NCI-H2029 treated with DMSO at 0.1 percent for 48 hours (cell line): Measurements from ENCODE around the gene AKAP7.
"Not testable (repeated sequence)": the region's sequence is repeated elsewhere in the genome, so short reads cannot be mapped to it uniquely, and the experiment has no call there.

Experiments used
- DNase-seq: peaks from one replicate; lab custom pipeline; 2025; lab: John Stamatoyannopoulos, UW

The AKAP7 gene

DNA sequence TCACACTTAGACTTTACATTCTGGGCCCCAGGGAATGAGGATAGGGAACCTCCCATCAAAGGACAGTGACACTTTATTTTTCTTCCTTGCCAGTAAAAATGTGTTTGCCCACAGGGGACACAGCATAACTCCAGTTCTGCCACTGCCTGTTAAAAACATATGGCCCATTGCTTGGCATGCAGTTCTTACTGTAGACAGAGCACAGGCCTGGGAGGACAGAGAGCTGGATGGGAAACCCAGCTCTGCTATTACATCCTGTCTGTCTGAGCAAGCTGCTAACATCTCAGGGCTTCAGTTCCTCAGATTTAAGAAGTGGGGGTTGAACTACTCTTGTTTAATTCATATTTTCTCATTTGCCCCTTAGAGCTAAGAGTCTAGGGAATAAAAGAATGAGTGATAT, 120.2 kb downstream of the AKAP7 start:
- DNase-seq = no peak

DNA sequence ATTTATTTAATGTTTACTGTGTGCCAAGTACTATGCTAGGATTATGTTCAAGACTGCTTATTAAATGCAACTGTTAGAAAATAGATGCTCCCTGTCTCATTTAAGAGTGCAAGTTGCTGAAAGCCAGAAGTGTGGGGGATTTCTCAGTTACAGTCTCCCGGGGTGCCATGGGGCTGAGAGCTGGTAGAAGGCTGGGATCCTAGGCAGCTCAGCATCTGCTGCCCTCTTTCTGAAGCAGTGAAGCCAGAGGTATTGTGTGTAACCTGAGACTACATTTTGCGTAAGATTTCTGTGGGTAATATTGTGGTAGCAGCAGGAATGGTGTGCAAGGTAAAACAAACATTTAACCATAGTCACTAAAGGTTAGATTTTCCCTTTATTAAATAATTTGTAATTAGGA, 120.6 kb downstream of the AKAP7 start:
- DNase-seq = no peak

DNA sequence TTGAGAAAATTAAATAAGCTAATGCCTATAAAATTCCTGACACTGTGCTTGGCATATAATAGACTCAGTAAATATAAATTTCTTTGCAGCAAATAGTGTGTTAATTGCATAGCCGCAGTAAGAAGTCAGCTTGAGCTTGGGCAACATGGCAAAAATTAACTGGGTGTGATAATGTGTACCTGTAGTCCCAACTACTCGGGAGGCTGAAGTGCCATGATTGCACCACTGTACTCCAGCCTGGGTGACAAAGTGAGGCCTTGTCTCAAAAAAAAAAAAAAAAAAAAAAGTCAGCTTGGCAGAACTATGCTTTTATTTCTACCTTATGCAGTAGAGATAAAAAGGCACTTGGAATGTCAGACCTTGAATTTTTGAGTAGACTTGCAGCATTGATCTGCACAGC, 121.8 kb downstream of the AKAP7 start:
- DNase-seq = no peak

DNA sequence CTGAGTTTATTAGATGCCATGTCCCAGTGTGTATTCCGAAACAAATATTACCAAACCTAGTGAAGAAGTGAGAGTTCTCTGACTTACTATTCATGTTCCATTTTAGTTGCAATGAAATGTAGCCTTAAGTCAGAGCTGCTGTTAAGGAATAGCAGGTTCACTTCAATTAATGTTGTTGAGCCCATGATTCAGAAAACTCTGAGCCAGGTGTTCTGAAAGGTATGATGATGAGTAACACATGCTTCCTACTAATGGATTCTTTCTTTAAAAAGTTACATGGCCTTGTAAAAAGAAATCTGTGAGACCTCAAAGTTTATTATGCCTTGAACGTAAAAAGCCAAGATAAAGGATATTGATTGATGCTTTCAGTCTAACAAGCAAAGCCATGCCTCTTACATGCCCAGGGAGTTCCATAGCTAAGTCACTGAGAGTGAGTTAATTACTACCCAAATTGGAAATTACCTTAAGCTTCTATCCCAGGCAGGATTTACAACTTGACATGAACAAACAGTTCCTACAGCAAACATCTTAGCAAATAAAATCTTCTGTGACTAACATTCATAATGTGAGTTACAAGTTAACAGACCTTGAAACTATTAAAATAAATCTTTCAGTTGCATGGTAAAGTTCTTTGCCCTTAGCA, 122.9 kb downstream of the AKAP7 start:
- DNase-seq = no peak

DNA sequence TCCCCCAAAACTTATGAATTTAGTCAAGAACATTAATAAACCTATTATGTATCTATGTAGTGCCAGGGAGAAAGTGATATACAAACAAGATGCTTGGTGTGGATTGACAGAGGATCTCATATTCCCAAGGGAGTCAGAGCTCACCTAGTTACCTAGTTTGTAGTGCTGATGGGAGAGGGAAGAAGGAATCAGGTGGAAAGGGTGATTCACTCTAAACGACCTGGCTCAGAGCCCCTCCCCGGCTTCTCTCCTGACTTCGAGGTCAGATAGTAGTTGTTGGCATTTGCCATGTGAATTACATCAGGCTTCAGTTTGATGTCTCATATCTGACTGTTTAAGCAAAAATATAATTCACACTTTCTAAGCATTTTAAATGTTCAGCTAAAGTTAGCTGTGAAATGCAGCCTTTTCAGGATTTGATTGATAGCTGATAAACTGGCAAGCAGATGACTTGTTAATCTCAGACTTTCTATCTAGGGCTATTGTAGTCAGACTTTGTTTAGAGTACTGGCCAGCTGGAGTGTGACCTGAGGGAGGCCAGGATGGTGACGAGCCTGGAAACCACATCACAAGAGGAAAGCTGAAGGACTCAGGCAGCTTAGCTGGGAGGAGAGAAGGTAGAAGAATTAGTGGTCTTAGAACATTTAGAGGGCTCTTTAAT, 123.7 kb downstream of the AKAP7 start:
- no peak for DNase-seq

DNA sequence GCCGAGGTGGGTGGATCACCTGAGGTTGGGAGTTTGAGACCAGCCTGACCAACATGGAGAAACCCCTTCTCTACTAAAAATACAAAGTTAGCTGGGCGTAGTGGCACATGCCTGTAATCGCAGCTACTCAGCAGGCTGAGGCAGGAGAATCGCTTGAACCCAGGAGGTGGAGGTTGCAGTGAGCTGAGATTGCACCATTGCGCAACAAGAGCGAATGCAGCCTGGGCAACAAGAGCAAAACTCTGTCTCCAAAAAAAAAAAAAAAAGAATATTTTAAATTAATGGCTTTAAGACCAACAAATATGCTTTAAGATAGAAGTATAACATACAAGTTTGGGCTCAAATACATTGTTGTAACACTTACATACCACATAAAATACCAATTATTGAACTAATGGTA, 125.7 kb downstream of the AKAP7 start:
- DNase-seq = not testable (repeated sequence)

DNA sequence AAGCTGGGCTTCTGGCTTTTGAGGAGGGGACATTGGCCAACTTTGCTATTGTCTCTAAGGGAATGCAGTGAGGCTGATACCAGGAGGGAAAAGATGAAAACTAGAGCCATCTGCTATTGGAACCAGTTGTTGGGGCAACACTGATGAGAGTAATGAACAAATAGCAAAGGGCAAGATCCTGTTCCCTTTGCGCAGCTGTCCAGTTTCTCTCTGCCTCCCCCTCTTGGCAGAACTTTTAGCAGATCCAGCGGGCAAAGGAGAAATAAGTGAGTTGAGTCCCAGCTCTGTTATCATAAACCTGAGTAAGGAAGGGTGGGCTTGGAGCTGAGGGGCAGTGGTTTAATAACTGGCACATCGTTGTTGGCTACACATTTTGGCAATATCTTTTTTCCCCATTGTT, 126.8 kb downstream of the AKAP7 start:
- no peak for DNase-seq

DNA sequence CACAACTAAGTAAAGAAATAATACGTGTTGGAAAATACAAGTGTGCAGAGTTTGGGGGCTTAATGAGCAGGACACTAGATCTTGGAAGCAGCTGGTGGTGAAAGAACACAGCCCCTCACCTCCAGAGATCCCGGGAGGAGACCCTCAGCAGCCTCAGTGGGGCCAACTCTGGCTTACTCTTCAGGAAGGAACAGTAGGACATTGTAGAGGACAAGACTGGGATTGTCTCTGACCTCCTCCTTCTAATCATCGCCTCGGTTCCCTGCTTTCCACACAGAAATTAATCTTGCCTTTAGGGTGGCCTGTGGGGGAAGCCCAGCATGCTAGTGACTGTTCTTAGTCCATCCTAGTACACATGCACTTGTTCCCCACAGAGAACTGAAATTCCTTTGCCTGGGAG, 130.7 kb downstream of the AKAP7 start:
- DNase-seq = no peak

DNA sequence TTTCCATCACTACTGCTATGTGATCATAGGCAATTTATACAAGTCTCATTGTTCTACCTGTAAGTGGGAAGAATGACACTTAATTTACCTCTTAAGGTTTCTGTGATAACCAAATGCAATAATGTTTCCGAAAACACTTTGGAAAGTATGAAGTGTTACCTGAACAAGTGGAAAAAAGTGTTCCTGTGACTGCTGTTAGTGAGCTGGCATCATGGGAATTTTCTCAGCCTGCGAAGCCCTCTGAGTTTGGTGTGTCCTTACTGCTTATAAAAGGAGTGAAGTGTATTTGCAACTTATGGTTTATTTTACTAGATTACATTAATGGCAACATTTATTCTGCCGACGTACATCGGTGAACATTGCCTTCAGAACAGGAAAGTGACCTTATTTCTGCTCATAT, 133.0 kb downstream of the AKAP7 start:
- DNase-seq = no peak

DNA sequence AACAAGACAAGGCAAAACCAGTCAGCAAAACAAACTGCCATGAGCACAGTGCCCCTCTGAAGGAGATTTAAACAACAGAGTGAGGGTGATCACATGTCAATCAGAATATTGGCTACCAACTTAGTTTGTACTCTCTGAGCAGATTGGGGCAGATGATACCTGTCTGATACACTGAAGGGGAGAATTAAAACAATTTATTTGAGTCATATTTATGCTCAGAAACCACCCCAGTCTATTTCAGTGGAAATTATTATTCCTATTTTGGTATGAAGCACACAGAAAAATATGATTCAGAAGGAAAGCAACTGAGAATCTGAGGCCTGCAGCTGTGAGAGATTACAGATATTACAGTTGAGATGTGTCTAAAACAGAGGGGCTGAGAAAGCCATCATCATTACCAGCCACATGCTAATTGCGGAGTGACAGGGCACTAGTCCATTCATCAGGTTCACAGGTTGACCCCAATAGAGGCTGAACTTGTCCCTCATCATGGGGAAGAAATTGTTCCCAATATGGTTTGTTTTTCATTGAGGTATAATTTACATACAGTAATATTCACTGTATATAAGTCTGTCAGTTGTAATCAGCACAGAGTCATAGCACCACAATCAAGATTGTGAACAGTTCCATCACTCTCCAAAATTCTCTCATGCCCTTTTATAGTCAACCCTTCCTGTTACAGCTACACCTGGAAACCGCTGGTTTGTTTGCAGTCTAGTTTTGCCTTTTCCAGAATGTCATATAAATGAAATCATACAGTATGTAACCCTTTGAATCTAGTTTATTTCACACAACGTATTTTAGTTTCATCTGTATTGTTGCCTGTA, 134.5 kb downstream of the AKAP7 start:
- no peak for DNase-seq

DNA sequence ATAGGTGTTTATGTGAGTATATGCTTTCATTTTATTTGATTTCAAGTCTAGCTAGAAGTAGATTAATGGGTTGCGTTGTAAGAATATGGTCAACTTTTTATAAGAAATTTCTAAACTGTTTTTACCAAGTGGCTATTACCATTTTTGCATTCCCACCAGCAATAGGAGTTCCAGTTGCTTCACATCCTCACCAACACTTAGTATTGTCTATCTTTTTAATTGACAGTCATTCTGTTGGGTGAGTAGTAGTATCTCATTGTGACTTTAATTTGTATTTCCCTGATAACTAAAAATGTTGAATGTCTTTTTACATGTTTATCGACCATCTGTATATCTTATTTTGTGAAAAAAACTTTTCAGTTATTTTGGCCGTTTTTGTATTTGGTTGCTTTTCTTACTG, 135.3 kb downstream of the AKAP7 start:
- DNase-seq = no peak

DNA sequence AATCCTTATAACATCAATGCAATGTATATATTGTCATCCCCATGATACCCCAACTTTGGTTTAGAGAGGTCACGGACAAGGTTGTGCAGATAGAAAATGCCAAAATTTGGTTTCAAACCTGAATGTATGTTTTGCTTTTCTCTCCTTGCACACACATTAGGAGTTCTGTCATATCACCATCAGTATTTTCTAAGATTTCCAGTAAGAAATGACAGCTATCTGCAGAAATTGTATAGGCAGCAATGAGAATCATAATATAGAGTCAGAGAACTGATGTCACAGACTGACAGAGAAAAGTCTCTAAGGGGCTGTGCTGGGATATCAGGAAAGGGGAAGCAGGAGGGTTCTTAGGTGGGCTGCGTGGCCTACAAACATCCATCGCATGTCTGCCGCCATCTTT, 140.0 kb downstream of the AKAP7 start:
- DNase-seq = no peak

DNA sequence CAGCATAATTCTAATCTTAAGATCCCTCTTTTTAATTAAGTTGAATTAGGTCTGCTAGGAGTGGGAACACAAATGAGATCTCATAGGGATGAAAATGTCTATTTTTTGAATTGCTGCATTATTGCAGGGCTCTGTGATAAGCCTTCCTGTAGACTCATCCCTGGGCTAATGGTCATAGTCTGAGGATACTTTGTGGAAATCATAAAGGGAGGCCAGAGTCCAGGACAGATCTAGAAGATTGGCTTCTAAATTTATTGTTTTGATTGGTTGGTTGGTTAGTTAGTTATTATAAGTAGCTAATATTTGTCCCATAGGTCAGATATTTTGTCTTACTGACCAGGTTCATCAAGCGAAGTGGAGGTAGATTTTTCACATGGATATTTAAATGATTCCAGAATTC, 142.3 kb downstream of the AKAP7 start:
- DNase-seq = no peak

DNA sequence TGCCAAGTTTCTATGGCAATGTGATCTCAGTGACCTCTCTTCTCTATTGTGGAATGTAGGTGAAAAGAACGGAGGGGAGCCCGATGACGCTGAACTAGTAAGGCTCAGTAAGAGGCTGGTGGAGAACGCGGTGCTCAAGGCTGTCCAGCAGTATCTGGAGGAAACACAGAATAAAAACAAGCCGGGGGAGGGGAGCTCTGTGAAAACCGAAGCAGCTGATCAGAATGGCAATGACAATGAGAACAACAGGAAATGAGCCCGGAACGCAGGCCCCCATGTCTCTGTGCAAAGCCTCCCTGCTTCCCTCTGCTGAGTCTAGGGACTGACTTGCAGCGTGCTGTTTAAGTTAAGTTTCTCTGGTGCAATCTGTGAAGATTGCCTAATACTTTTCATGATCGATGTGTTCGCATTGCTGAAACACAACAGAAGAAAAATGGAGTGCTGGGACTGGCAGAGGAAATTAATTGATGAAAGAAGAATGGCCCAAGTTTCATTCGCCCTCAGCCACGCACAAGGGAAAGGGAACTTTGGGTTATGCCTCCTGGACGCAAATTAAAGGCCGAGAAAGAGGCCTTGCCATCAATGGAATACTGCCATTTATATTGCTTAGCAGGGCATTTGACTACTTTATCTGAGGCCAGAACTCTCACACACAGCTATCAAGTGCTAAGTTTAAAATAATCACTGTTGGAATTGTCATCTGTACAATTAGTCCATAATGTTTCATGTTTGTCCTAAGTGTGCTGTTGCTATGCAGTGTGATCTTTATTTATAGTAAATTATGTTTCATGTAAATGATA, 146.4 kb downstream of the AKAP7 start:
- DNase-seq = no peak

DNA sequence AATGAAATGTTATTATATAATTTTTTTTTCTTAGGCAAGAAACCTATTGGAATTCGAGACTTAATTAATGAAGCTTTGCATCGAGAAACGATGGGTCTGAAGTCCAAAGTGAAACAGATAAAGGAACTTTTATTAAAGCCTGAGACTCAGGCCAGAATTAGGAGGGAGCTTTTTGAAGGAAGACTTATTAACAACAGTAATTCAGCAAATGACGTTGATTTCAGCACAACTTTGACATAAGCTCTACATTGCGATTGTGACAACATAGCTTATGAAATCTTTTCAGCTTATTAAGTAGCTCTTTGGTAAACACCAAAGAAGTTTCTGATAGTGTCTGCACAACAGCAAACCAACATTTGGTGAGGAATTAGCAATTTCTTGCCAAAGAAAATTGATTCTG, 147.1 kb downstream of the AKAP7 start:
- no peak for DNase-seq

DNA sequence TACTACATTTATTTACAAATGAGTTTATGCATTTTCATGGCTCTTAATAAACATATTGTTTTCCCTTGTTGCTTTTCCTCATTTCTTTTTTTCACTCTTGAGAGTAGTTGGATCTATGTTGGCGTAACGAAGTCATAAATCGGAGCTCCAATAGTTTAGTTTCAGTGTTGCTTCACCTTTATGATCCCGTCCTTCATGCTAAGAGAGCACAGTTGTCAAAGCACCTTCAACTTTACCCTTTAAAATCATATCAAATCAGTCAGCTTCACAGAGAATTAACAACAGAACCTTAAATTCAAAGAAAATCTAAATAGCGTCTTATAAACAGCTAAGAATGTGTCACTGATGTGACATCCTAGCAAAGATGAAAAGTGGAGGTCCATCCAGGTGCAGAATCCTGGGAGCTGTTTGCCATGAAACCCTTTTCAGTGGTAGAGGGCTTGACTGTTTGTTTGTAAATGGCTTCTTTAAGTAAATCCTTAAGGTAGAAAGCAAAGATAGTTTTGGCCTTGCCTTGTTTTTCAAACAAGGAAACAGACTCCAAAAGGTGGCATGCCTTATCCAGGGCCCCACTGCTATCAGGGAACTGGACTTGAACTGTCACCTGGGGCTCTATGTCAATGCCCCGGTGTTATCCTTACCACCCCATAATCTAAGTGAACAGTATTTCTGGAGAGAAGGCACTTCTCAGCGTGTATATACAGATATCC, 148.4 kb downstream of the AKAP7 start:
- no peak for DNase-seq

DNA sequence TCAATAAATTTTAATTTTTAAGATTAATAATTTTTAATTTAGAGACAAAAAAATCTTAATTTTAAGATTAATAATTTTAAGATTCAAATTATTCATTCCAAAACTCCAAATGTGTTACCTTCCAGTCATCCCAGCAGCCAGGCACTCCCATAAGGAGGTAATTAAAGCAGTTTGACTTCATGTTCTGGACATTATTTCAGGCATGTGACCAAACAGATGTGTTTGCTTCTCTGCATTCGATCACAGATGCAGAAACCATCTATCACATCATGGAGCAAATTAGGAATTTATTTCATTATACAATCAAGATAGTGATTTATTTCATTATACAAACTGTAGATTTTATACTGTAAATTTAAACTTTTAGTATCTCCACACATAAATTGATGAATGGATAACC, 150.3 kb downstream of the AKAP7 start:
- no peak for DNase-seq

DNA sequence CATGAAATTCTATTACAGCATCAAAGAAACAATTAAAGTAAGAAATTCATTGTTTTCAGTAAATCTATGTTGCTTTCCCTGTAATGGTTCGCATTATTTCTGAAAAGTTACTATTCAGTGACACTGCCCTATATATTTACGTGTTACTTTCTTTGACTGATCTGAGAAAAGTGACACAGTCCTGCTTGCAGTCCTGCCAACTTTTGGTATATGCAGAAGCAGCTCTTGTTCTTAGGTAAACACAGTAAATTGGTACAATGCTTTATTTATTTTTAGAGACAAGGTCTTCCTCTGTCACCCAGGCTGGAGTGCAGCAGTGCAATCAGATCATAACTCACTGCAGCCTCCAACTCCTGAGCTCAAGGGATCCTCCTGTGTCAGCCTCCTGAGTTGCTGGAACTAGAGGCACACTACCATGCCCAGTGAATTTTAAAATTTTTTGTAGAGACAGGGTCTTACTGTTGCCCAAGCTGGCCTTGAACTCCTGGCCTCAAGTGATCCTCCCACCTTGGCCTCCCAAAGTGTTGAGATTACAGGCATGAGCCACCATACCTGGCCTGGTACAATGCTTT, 151.3 kb downstream of the AKAP7 start:
- DNase-seq = no peak

DNA sequence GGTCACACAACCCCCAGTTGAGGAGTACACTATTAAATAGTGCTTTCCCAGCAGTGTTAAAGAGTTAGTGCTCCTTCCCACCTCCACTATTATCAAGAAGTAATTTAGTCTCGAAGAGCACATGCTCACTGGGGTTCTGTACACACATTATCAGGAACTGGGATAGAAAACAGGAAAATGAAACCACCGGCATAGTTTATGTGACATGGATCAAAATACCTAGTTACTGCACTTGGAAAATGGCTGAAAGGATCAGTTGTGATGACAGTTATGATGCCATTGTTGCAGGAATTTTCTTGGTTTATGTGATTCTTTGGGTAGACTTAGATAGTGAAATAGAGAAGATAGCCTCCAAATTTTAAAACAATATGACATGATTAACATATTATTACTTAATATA, 152.9 kb downstream of the AKAP7 start:
- no peak for DNase-seq

DNA sequence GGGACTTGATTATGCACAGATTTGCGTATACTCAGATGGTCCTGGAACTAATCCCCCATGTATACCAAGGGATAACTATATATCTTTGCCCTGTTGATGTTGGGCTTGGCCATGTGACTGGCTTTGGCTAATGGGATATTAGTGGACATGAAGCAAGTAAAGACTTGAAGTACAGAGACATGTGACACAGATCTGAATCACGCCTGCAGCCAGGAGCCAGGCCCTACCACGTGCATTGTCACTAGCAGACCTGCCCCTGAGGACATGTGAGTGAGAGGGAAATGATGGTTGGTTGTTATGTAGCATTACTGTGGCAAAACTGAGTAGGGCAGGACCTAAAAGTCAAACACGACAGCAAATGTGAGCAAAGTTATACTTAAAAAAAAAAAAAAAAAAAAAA, 155.7 kb downstream of the AKAP7 start:
- no peak for DNase-seq

DNA sequence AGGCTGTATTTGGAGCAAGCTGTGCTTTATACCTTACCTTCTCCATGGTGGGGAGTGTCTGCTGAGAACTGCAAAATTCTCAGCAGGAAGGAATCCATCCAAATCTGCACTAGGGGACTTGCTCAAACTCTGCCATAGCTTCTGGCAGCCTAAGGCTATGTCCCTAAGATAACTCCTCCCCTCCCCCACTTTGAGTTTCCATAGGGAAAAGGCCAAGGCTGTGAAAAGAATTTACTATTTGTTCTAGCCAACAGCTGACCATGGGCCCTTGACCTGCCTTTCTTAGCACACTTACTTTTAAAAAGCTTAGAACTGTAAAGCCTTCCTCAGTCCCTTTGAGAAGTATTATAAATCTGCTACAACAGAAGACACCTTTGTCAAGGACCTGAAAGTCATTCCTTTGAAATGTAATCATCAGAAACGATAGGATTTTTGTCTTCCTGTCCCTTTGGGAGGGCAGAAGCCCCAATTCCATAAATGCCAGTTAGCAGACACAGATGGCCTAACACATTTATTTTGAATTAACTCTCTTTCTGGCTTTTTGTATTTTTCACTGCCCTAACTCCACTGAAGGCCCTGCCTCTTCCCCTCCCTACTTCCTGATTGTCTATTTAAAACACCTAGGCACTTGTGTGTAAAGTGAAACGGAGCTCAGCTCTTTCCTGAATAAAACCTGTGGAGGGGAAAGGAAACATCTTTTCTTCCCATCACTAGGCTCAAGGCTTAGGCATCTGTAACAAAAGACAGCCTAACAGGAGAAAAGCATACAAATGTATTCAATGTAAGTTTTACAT, 157.1 kb downstream of the AKAP7 start:
- no peak for DNase-seq
